ENCODE results near the gene MIPOL1.

Gene MIPOL1

GRCh38 chr14:37559386-37559785 is 361.6 kb downstream of the MIPOL1 start:
- Histone ChIP-seq H3K4me3 (ENCODE audit: low read depth, low read length) (no peak overlapping the region), H3K27ac (ENCODE audit: extremely low read depth, low read depth, low read length) (no peak overlapping the region), H3K9me3 (ENCODE audit: control insufficient read depth, insufficient read depth, low read depth, low read length) (no peaks in the 10 kb centered on the region), H3K4me1 (ENCODE audit: control insufficient read depth, insufficient read depth, low read length) (no peaks in the 10 kb centered on the region), H3K36me3 (ENCODE audit: control insufficient read depth in 2 of 2, insufficient read depth in 1 of 2, low read length in 2 of 2) (no peaks in the 10 kb centered on the region)
- POLR2A ChIA-PET: no interaction called here
- TF ChIP-seq ZNF214 (tag by site-specific recombination; IDR thresholded peaks at IDR 0.05; ENCODE audit: borderline replicate concordance): no peak
- no peak for TF ChIP-seq ZBTB7A (tag by site-specific recombination; IDR thresholded peaks at IDR 0.05; ENCODE audit: low read depth)
- TF ChIP-seq ZNF394 (tag by site-specific recombination; IDR thresholded peaks at IDR 0.05; ENCODE audit: borderline replicate concordance): no peak
- no peak for TF ChIP-seq ZBTB21 (tag by site-specific recombination; IDR thresholded peaks at IDR 0.05)
- no peak for TF ChIP-seq ZNF138 (tag by site-specific recombination; IDR thresholded peaks at IDR 0.05; ENCODE audit: borderline replicate concordance)
- TF ChIP-seq ZFP37 (tag by site-specific recombination; IDR thresholded peaks at IDR 0.05): no peak
- TF ChIP-seq ZNF629 (tag by site-specific recombination; IDR thresholded peaks at IDR 0.05): no peak
- CTCF ChIA-PET: interaction anchor here (1.6 kb wide), 1 partner anchor 13 kb away, joined by 3 read pairs; no protein-coding TSS in a partner anchor

- CTCF ChIA-PET: interaction anchor here (1.2 kb wide), 1 partner anchor 31 kb away, joined by 6 read pairs; no protein-coding TSS in a partner anchor
- Histone ChIP-seq H3K4me3 (ENCODE audit: low read depth, low read length) (no peak overlapping the region), H3K36me3 (ENCODE audit: control insufficient read depth in 2 of 2, insufficient read depth in 1 of 2, low read length in 2 of 2) (no peaks in the 10 kb centered on the region), H3K4me1 (ENCODE audit: control insufficient read depth, insufficient read depth, low read length) (peaks cover 15% of the 10 kb centered on the region), H3K27ac (ENCODE audit: extremely low read depth, low read depth, low read length) (no peak overlapping the region), H3K9me3 (ENCODE audit: control insufficient read depth, insufficient read depth, low read depth, low read length) (no peaks in the 10 kb centered on the region)
- POLR2A ChIA-PET: no interaction called here
- TF ChIP-seq ZNF791 (tag by site-specific recombination; IDR thresholded peaks at IDR 0.05): no peak
- TF ChIP-seq, protein P1, sequence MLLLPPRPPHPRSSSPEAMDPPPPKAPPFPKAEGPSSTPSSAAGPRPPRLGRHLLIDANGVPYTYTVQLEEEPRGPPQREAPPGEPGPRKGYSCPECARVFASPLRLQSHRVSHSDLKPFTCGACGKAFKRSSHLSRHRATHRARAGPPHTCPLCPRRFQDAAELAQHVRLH (tag by site-specific recombination; IDR thresholded peaks at IDR 0.05): no peak
- TF ChIP-seq ZIC2 (tag by site-specific recombination; IDR thresholded peaks at IDR 0.05): no peak
- TF ChIP-seq SCRT2 (tag by site-specific recombination; IDR thresholded peaks at IDR 0.05): no peak
- TF ChIP-seq ZNF623 (tag by site-specific recombination; IDR thresholded peaks at IDR 0.05): no peak
- no peak for TF ChIP-seq ZNF514 (tag by site-specific recombination; IDR thresholded peaks at IDR 0.05)
- no peak for TF ChIP-seq BCL11B (tag by site-specific recombination; IDR thresholded peaks at IDR 0.05; ENCODE audit: low read depth)
- TF ChIP-seq ZNF23 (tag by site-specific recombination; IDR thresholded peaks at IDR 0.05; ENCODE audit: borderline replicate concordance): no peak
- no peak for TF ChIP-seq ZNF600 (tag by site-specific recombination; IDR thresholded peaks at IDR 0.05)
- TF ChIP-seq, protein P2, sequence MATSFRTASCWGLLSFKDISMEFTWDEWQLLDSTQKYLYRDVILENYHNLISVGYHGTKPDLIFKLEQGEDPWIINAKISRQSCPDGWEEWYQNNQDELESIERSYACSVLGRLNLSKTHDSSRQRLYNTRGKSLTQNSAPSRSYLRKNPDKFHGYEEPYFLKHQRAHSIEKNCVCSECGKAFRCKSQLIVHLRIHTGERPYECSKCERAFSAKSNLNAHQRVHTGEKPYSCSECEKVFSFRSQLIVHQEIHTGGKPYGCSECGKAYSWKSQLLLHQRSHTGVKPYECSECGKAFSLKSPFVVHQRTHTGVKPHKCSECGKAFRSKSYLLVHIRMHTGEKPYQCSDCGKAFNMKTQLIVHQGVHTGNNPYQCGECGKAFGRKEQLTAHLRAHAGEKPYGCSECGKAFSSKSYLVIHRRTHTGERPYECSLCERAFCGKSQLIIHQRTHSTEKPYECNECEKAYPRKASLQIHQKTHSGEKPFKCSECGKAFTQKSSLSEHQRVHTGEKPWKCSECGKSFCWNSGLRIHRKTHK (tag by site-specific recombination; IDR thresholded peaks at IDR 0.05): no peak
- TF ChIP-seq ZBTB49 (tag by site-specific recombination; IDR thresholded peaks at IDR 0.05; ENCODE audit: low read depth): no peak
- TF ChIP-seq ZNF48 (tag by site-specific recombination; IDR thresholded peaks at IDR 0.05): no peak
- TF ChIP-seq ZNF837 (tag by site-specific recombination; IDR thresholded peaks at IDR 0.05): no peak
- no peak for TF ChIP-seq ZNF112 (tag by site-specific recombination; IDR thresholded peaks at IDR 0.05)
- TF ChIP-seq ZSCAN30 (tag by site-specific recombination; IDR thresholded peaks at IDR 0.05): no peak
These were observed 365.5 kb downstream of the MIPOL1 start for GRCh38 chr14:37563189-37563588.
